GM12878 (cell line): ENCODE results near the gene TOMM20. TPM values are rescaled to one million over a fixed set of nuclear protein-coding genes. Genes with fewer than 3 reads are reported as not detected.
A peak's percentile ranks its signal among the peaks of the same experiment; 100 is the strongest.

Experiments used
- ATAC-seq: fragments of 200-7000 bp; cut with Tn5 transposase; 3 replicates; pipeline ENCODE4 v1.9.1; 2020; ENCODE audit warnings: mild to moderate bottlenecking, moderate library complexity
- BruUV-seq: library from RNA; stranded (reverse); fragments of 400-500 nt; replicated peaks from 2 replicates; lab custom pipeline; 2021; lab: Mats Ljungman, UMichigan
- CTCF ChIA-PET: fragments of 300-600 bp; sonication (Branson Sonifier 250); formaldehyde crosslinking; extraction: SDS; loops from one replicate; lab custom pipeline; 2021; ENCODE audit warnings: inconsistent platforms; lab: Yijun Ruan, JAX
- POLR2A ChIA-PET: fragments of 350-600 bp; formaldehyde crosslinking; extraction: SDS; loops from one replicate; lab custom pipeline; 2021; ENCODE audit warnings: inconsistent platforms; lab: Charles Lee
- RAD21 ChIA-PET: fragments of 300-600 bp; sonication (Branson Sonifier 250); formaldehyde crosslinking; loops from one replicate; lab custom pipeline; 2023; ENCODE audit warnings: antibody characterized with exemption; ENCODE audit not compliant: unreplicated experiment; lab: Charles Lee
- SMC1A ChIA-PET: fragments of 300-600 bp; sonication (Branson Sonifier 250); formaldehyde crosslinking; loops from one replicate; lab custom pipeline; 2023; ENCODE audit not compliant: unreplicated experiment, uncharacterized antibody; lab: Charles Lee
- DNase-seq: peaks from one replicate; pipeline ENCODE4 v3.0.0-alpha.2; 2011; ENCODE audit warnings: low read depth, low spot score
- FAIRE-seq: peaks from 3 replicates; lab custom pipeline; 2011; peaks lifted over from hg19 to GRCh38; lab: Jason Lieb, UNC
- H2AFZ ChIP-seq: 2 replicates; pipeline ENCODE4 v1.6.0; 2011; ENCODE audit warnings: low read depth, low read length, control low read depth; ENCODE audit not compliant: control insufficient read depth
- H3K27ac ChIP-seq: 2 replicates; pipeline ENCODE4 v1.5.1; 2011; ENCODE audit warnings: control low read depth; ENCODE audit not compliant: control insufficient read depth, insufficient read depth
- H3K27me3 ChIP-seq, 2 experiments: replicated peaks in 1 of 2; 2 replicates each; pipeline versions ENCODE4 v1.6.0 to v1.6.1; 2011; ENCODE audit warnings: low read length in 1 of 2; ENCODE audit not compliant: control insufficient read depth in 2 of 2, insufficient read depth in 2 of 2
- H3K36me3 ChIP-seq, 2 experiments: 2 replicates each; pipeline ENCODE4 v1.5.1; 2011; ENCODE audit warnings: low read length in 1 of 2; ENCODE audit not compliant: control insufficient read depth in 2 of 2, insufficient read depth in 2 of 2
- H3K4me1 ChIP-seq: 2 replicates; pipeline ENCODE4 v1.6.1; 2011; ENCODE audit warnings: mild to moderate bottlenecking, low read length, moderate library complexity, mixed read lengths; ENCODE audit not compliant: control insufficient read depth, insufficient read depth
- H3K4me2 ChIP-seq: 2 replicates; pipeline ENCODE4 v1.6.0; 2011; ENCODE audit warnings: control low read depth; ENCODE audit not compliant: control insufficient read depth, insufficient read depth
- H3K4me3 ChIP-seq: fragments of 200-600 bp; sonication (generic); 2 replicates; pipeline ENCODE4 v1.5.1; 2016
- H3K79me2 ChIP-seq: 2 replicates; pipeline ENCODE4 v1.6.0; 2011; ENCODE audit warnings: low read length; ENCODE audit not compliant: control insufficient read depth, insufficient read depth
- H3K9ac ChIP-seq: 2 replicates; pipeline ENCODE4 v1.8.0; 2011; ENCODE audit warnings: low read length, control low read depth, mixed read lengths; ENCODE audit not compliant: control insufficient read depth, insufficient read depth
- H3K9me3 ChIP-seq: replicated peaks from 3 replicates; pipeline ENCODE4 v1.5.1; 2011; ENCODE audit warnings: mild to moderate bottlenecking, low read length; ENCODE audit not compliant: control insufficient read depth, insufficient read depth
- H4K20me1 ChIP-seq: 2 replicates; pipeline ENCODE4 v1.6.0; 2011; ENCODE audit not compliant: control insufficient read depth, insufficient read depth
- CREM ChIP-seq: IDR thresholded peaks from 2 replicates; pipeline ENCODE4 v1.6.1; 2014; ENCODE audit warnings: antibody characterized with exemption, low read depth
- POU2F2 ChIP-seq: IDR thresholded peaks from 3 replicates; pipeline ENCODE4 v1.6.1; 2011; ENCODE audit warnings: low read depth, mild to moderate bottlenecking, low read length, borderline replicate concordance
- SMC3 ChIP-seq: IDR thresholded peaks from 2 replicates; pipeline ENCODE4 v1.6.1; 2011; ENCODE audit warnings: low read length, improper control_type of control experiment, borderline replicate concordance
- TCF7 ChIP-seq: IDR thresholded peaks from 2 replicates; pipeline ENCODE4 v1.6.1; 2014; ENCODE audit warnings: antibody characterized with exemption, borderline replicate concordance
- ZNF274 ChIP-seq: IDR thresholded peaks from one replicate; pipeline ENCODE4 v1.8.0; 2011; ENCODE audit not compliant: insufficient read length, insufficient read depth
- WGBS: methylation state at CpG from one replicate; pipeline ENCODE4 v1.1.6; 2016; ENCODE audit warnings: low lambda C conversion rate; ENCODE audit not compliant: insufficient replicate concordance, insufficient coverage; ENCODE audit errors: missing lambda C conversion rate; 5-methylcytosine and 5-hydroxymethylcytosine counted together
- in situ Hi-C: fragments of 300-500 bp; cut with MboI; formaldehyde crosslinking; loops from 9 replicates; pipeline ENCODE4 v1.14.3; 2018; ENCODE audit warnings: mixed read lengths
- intact Hi-C: fragments of 100-400 bp; cut with micrococcal nuclease; formaldehyde crosslinking; loops from one replicate; pipeline ENCODE4 v1.14.2; 2022; ENCODE audit not compliant: unreplicated experiment
- polyA plus RNA-seq, 11 experiments: library from polyadenylated mRNA; depleted of rRNA in 4 of 11; unstranded in 6 of 11; stranded (reverse) in 5 of 11; fragments of >200 nt; fragmentation: Nextera tagmentation in 4 of 11; fragmentation: Illumina TruSeq in 1 of 11; extraction: Ambion mirVana in 4 of 11; extraction: Trizol in 1 of 11; gene quantifications; 1 replicate in 1 of 11; 2 replicates in 10 of 11; pipeline versions ENCODE4 v1.2.1 to v1.2.3, GENCODE V29; 2011 to 2016; ENCODE audit warnings: inconsistent platforms in 2 of 11, missing spikeins in 2 of 11, low read depth in 1 of 11
- total RNA-seq, 4 experiments: library from RNA; depleted of rRNA in 3 of 4; stranded (reverse); fragments of >200 nt in 3 of 4; fragmentation: Illumina TruSeq in 1 of 4; extraction: Trizol in 1 of 4; gene quantifications; 2 replicates each; pipeline versions ENCODE4 v1.2.1 to v1.2.3, GENCODE V29; 2013 to 2021
- TF ChIP-seq, protein P1 (sequence below): fragments of 450-650 bp; IDR thresholded peaks from 2 replicates; pipeline ENCODE4 v1.6.1; 2017; ENCODE audit warnings: antibody characterized with exemption, mild to moderate bottlenecking, moderate library complexity

The TOMM20 gene
- total and polyA plus RNA-seq, 10 of the 15 experiments (the other 5 are each of a cell fraction or from before 2014, with no cell fraction given): 39.8 to 138 (median 70.1) TPM

DNA sequence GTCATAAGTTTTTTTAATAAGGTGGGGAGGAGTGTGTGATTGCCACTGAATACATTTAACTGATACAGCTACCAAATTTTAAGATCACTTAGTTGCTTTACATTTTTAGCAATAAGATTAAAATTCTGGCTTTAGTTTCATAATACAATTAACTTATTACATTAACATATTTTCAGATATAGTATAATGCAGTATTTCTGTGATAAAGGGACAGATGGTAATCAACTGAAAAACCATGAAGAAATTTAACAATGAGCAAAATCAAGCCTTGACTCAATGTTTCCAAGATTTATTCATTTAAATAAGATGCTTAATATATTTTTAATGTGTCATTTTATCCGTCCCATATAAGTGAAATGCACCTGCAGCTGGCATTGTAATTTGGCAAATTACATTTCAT lies 4.0 kb downstream of the TOMM20 start:
- CTCF ChIA-PET: interaction anchor here (6.8 to 7.3 kb wide), 2 partner anchors 19 to 292 kb away, joined by 33 to 64 read pairs; no protein-coding TSS in a partner anchor

More for the DNA sequence above, 4.0 kb downstream of the TOMM20 start:
- WGBS: 48% methylated on average over 1 of the region's 1 CpG
- RAD21 ChIA-PET: no interaction called here
- Histone ChIP-seq H2AFZ (no peak overlapping the region), H3K9me3 (no peaks in the 10 kb centered on the region), H4K20me1 (no peaks in the 10 kb centered on the region), H3K4me1 (0 out of 2 replicates have a peak, but pooled peaks cover 3% of the 10 kb centered on the region), H3K79me2 (peaks cover 86% of the 10 kb centered on the region), H3K9ac (no peak overlapping the region), H3K27ac (no peak overlapping the region), H3K36me3 (peaks cover 2 to 14% of the 10 kb centered on the region in 2 experiments; a peak in 2 of 4 replicates), H3K4me2 (no peak overlapping the region), H3K4me3 (peak overlapping the region; percentile 44; the same call in 1 of the 2 replicates), H3K27me3 (no peaks in the 10 kb centered on the region)
- SMC1A ChIA-PET: interaction anchor here (1.1 to 2.1 kb wide), 2 partner anchors 19 to 57 kb away, joined by 3 to 12 read pairs; no protein-coding TSS in a partner anchor
- BruUV-seq: no TSS peak
- TF ChIP-seq SMC3 (no peak), ZNF274 (no peak), TCF7 (no peak), POU2F2 (no peak), CREM (no peak)
- TF ChIP-seq, protein P1, sequence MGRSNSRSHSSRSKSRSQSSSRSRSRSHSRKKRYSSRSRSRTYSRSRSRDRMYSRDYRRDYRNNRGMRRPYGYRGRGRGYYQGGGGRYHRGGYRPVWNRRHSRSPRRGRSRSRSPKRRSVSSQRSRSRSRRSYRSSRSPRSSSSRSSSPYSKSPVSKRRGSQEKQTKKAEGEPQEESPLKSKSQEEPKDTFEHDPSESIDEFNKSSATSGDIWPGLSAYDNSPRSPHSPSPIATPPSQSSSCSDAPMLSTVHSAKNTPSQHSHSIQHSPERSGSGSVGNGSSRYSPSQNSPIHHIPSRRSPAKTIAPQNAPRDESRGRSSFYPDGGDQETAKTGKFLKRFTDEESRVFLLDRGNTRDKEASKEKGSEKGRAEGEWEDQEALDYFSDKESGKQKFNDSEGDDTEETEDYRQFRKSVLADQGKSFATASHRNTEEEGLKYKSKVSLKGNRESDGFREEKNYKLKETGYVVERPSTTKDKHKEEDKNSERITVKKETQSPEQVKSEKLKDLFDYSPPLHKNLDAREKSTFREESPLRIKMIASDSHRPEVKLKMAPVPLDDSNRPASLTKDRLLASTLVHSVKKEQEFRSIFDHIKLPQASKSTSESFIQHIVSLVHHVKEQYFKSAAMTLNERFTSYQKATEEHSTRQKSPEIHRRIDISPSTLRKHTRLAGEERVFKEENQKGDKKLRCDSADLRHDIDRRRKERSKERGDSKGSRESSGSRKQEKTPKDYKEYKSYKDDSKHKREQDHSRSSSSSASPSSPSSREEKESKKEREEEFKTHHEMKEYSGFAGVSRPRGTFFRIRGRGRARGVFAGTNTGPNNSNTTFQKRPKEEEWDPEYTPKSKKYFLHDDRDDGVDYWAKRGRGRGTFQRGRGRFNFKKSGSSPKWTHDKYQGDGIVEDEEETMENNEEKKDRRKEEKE: no peak
- in situ Hi-C loops (no loop called here), intact Hi-C loops (loop anchor here (5.0 kb wide), 1 partner anchor 203 kb away; the partner anchor contains the start of genes ARID4B and GGPS1)
- no peak for ATAC-seq
- POLR2A ChIA-PET: interaction anchor here (0.6 to 1.3 kb wide), 2 partner anchors 36 to 634 kb away, joined by 3 to 4 read pairs; partner anchors contain the start of gene RBM34
- no peak for DNase-seq
- no peak for FAIRE-seq
